OCI-LY1 (cell line): ENCODE measurements around the gene ELOVL1.

Source experiments
- CTCF ChIP-seq: fragments of 200-600 bp; sonication (generic), shearing (Covaris generic); IDR thresholded peaks from 2 replicates; pipeline ENCODE4 v1.5.1; 2017; ENCODE audit warnings: mild to moderate bottlenecking, antibody characterized with exemption, low read length, moderate library complexity, mixed read lengths
- EZH2 ChIP-seq: fragments of 200-600 bp; sonication (generic), shearing (Covaris generic); IDR thresholded peaks from 2 replicates; pipeline ENCODE4 v1.8.0; 2017; ENCODE audit warnings: borderline replicate concordance, mixed run types, mild to moderate bottlenecking, antibody characterized with exemption, low read length, moderate library complexity, mixed read lengths

GRCh38 chr1:43337588-43337987, 30.2 kb downstream of the ELOVL1 start, which contains the start of gene MPL:
- TF ChIP-seq CTCF: no peak
- no peak for TF ChIP-seq EZH2
